ENCODE results near the gene NDOR1.

The NDOR1 gene

DNA sequence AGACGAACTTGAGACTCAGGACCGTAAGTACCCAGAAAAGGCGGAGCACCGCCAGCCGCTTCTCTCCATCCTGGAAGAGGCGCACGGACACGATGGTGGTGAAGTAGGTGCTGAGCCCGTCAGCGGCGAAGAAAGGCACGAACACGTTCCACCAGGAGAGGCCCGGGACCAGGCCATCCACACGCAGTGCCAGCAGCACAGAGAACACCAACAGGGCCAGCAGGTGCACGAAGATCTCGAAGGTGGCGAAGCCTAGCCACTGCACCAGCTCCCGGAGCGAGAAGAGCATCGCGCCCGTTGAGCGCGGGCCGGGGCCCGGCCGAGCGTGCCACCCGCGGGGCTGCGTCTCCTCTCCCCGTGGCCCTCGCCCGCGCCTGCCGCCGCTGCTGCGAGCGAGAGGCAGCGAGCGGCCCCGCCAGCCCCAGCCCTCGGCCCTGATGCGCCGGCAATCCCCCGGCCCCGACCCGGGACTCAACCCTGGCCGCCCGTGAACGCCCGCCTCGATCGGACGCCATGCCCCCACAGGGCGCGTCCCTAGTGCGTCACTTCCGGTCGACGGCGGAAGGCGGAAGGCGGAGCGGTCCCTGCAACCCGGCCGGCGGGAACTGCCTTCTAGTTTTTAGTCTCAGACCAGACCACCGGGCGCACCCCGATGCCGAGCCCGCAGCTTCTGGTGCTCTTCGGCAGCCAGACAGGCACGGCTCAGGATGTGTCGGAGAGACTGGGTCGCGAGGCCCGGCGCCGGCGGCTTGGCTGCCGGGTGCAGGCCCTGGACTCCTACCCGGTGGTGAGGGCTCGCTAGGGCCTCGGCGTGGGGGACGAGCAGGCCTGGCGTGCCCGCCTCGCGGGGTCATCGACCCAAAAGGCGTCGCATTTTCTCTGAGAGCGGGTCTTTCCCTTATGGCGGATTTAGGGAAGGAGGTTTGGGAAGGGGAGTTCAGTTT is at the start of gene NDOR1, which contains the start of gene TMEM203:
Gene NDOR1 (plus strand): TSS at position 575 of the 944 bp plus-strand sequence. CDS start 78 bp downstream, at position 653.
Gene TMEM203 (minus strand): TSS at position 523 of the 944 bp plus-strand sequence. CDS start 234 bp downstream, at position 289.
- in situ Hi-C loops (cut with MboI; ENCODE audit: low sequenced_read_pairs) = no loop called here

DNA sequence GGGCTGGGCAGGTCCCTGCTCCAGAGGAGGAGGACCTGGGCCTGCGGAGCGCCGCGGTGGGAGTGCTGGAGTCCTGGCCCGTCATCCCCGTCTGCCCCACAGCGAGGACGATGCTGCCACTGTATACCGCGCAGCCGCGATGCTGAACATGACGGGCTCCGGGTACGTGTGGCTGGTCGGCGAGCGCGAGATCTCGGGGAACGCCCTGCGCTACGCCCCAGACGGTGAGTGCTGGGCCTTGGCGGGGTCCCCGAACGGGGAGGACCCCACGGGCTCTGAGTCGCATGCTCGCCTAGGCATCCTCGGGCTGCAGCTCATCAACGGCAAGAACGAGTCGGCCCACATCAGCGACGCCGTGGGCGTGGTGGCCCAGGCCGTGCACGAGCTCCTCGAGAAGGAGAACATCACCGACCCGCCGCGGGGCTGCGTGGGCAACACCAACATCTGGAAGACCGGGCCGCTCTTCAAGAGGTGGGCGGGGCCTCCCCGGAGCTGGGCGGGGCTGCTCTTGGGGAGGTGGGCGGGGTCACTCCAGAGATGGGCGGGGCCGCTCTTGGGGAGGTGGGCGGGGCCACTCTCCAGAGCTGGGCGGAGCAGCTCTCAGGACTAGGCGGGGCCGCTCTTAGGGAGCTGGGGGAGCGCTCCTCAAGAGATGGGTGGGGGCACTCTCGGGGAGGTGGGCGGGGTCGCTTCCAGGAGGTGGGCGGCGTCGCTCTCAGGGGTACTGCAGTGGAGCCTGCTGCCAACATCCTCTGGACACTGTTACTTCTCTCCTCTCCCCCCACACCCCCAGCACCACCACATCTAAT is 48.7 kb upstream of the NDOR1 start:
- in situ Hi-C loops (cut with MboI; ENCODE audit: low sequenced_read_pairs) = no loop called here

DNA sequence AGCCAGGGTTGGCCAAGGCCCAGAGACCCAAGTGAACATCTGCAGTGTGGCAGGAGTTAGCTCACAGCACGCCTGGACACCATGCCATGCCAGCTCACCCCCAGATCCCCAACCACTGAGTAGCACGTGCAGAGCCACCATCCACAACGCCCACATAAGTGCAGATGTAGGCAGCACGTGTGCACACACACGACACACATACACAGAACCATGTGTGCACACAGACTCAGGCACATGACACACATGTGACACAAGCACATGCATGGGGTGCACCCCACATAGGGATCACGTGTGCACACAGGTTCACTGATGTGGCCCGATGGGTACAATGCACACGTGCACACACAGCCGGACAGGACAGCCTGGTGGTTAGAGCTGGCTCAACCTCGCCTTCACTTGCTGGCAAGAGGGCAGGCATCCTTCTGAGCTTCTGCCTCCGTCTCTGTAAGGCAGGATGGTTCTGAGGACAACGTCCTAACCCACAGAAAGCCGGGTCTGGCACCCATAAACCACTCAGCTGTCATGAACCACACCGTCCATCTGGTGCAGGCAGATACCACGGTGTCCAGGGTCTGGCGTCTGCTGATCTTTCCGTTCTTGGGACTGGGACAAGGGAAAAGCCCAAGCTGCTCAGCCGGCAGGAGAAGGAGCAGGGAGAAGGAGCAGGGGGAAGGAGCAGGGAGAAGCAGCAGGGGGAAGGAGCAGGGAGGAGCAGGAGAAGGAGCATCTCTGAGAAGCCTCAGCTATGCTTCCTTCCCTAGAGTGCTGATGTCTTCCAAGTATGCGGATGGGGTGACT is 47.7 kb upstream of the NDOR1 start:
- in situ Hi-C loops (cut with MboI; ENCODE audit: low sequenced_read_pairs) = no loop called here

DNA sequence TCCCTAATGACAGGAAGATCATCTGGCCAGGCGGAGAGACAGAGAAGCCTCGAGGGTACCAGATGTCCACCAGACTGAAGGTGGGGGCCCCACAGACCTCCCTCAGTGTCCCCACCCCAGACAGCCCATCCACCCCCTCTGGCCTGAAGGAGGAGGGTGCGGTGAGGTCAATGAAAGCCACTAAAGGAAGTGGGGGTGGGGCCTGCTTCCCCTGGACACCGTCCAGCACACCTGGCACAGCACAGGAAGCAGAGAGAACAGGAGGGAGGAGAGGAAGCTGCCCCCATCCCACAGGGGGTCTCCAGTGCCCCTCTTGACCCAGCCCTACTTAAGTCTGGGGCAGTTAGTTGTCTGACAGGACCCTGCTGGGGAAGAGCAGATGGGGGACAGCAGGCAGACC is 46.9 kb upstream of the NDOR1 start:
- in situ Hi-C loops (cut with MboI; ENCODE audit: low sequenced_read_pairs) = no loop called here

DNA sequence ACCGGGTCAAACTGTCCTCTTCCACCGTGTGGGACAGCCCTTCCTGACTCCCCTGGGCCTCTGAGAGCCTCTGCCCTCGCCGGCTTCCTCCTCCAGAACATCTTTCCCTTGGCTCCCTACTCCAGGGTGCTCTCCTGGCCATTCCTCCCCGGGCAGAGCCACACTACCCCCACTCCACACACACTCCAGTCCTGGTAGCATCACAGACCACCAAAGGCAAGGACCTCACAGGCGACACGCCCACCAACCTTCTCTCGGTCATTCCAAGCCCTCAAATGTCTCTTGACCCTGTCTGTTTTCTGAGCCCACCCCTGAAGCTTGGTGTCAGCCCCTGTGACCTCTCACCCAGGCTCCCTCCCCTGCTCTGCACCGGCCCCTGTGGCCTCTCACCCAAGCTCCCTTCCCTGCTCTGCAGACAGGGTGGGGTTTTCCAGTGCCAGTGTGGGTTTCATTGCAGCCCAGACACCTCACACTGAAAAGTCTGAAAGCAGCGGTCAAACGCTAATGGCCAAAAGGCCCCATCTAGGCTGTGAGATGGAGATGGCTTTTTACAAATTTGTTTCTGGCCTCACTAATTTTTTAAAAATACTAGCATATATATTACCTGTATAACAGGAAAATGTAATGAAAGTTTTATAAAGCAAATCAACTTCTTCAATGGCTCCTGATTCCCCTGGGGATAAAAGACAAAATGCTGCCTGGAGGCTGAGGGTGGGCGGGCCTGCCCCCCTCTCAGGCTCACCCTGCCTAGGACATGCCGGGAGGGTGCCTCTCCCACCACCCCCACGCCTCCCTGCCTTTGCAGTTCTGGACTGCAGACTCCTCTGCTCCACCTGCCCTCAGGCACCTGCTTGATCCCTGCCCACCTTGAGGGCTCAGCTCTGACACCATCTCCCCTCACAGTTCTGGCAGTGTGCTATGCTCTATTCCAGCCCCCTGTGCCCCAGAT is 46.1 kb upstream of the NDOR1 start:
- in situ Hi-C loops (cut with MboI; ENCODE audit: low sequenced_read_pairs) = no loop called here

DNA sequence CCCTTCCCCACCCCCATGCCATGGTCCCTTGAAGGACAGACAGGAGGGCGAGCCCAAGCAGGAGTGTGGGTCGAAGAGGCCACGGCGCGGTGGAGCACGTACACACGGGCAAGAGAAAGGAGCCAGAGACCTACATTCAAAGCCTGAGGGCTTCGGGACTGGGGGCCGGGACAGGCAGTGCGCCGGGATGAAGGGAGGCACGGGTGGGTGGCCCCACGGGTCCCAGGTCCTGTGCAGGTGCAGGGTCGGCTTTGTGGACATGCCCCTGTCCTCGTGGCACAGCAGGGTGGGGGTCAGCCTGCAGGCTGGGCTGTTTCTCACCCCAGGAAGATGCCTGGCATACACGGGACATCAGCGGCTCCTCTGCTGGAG is 45.5 kb upstream of the NDOR1 start:
- in situ Hi-C loops (cut with MboI; ENCODE audit: low sequenced_read_pairs) = no loop called here

DNA sequence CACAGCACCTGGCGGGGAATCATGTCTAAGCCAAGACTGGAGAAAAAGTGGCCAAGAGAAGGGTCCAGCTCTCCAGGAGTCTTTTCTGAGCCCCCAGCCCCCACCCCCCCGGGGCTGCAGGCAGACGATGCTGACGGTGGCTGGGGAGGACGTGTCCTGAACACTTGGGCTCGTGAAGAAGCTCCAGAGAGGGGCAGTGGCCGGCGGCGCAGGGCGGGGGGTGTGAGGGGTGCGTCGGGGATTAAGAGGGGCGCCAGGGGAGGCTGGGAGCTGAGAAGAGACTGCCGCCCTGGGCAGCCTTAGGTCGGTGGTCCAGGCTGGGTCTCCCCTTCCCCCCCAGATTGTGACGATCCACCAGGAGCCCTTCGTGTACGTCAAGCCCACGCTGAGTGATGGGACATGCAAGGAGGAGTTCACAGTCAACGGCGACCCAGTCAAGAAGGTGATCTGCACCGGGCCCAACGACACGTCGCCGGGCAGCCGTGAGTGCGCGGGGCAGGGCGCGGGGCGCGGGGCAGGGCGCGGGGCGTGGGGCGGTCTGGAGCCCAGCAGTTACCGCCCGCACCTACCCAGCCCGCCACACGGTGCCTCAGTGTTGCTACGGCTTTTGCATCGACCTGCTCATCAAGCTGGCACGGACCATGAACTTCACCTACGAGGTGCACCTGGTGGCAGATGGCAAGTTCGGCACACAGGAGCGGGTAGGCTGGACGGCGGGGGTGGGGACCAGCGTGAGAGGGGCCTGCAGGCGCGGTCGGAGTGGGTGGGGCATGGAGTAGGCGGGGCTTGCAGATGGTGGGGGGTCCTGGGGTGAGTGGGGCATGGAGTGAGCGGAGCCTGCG is 44.6 kb upstream of the NDOR1 start:
- in situ Hi-C loops (cut with MboI; ENCODE audit: low sequenced_read_pairs) = no loop called here

DNA sequence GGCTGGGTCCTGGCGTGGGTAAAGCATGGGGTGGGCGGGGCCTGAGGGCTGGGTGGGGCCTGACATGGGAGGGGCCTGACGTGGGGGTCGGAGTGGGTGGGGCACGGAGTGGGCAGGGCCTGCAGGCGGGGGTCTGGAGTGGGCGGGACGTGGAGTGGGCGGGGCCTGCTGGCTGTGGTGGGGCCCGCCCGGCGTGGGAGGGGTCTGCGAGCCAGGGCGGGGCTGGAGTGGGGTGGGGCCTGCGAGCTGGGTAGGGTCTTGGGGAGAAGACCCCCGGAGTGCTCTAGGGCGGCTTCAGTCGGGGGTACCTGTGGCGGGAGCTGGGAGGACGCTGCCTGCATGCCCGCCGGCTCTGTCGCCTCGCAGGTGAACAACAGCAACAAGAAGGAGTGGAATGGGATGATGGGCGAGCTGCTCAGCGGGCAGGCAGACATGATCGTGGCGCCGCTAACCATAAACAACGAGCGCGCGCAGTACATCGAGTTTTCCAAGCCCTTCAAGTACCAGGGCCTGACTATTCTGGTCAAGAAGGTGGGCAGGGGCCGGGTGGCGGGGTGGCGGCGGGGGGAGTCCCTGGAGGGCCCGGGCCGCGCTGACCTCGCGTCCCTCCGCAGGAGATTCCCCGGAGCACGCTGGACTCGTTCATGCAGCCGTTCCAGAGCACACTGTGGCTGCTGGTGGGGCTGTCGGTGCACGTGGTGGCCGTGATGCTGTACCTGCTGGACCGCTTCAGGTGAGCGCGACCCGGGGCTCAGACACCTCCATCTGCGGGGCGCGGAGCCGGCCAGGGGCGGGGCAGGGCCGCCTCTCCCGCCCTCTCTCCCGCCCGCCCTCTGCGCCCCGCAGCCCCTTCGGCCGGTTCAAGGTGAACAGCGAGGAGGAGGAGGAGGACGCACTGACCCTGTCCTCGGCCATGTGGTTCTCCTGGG is 43.7 kb upstream of the NDOR1 start:
- in situ Hi-C loops (cut with MboI; ENCODE audit: low sequenced_read_pairs) = no loop called here

DNA sequence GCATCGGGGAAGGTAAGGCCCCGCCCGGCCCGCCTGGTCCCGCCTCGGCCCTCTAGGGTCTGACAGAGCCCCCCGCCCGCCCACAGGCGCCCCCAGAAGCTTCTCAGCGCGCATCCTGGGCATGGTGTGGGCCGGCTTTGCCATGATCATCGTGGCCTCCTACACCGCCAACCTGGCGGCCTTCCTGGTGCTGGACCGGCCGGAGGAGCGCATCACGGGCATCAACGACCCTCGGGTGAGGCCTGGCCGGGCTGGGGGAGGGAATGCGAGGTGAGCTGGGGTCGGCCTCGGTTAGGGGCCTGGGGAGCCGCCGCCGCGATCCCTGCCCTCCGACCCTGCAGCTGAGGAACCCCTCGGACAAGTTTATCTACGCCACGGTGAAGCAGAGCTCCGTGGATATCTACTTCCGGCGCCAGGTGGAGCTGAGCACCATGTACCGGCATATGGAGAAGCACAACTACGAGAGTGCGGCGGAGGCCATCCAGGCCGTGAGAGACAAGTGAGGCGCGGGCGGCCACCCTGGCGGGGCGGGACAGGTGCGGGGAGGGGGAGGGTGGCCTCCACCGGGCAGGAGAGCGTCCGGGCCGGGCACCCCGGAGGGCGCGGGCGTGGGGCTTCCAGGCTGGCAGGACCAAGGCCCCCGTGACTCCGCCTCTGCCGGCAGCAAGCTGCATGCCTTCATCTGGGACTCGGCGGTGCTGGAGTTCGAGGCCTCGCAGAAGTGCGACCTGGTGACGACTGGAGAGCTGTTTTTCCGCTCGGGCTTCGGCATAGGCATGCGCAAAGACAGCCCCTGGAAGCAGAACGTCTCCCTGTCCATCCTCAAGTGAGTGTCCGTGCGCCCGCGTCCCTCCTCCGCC is 42.8 kb upstream of the NDOR1 start:
- in situ Hi-C loops (cut with MboI; ENCODE audit: low sequenced_read_pairs) = no loop called here

DNA sequence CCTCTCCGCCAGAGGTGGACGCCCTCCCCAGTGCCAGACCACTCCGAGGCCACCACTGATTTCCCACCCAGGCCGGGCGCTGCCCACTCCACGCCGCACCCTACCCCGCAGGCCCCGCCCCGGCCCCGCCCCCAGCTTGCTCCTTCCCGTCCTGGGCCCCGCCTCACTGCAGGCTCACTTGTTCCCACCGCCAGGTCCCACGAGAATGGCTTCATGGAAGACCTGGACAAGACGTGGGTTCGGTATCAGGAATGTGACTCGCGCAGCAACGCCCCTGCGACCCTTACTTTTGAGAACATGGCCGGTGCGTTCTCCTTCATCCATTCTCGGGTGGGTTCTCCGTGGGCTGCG is 42.2 kb upstream of the NDOR1 start:
- in situ Hi-C loops (cut with MboI; ENCODE audit: low sequenced_read_pairs) = no loop called here

DNA sequence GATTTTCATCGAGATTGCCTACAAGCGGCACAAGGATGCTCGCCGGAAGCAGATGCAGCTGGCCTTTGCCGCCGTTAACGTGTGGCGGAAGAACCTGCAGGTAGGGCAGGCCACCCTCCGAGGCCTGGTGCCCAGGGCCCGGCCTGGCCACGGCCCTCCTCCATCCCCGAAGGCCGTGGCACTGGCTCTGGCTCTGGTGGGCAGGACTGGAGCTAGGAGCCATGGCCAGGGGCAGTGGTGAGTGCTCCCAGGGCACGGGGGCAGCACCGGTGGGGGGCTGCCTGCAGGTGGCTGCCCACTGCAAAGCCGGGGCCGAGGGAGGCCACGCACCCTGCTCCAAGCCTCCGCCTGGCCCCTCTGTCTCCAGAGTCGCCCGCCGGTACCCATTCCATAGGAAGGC is 41.7 kb upstream of the NDOR1 start:
- in situ Hi-C loops (cut with MboI; ENCODE audit: low sequenced_read_pairs) = no loop called here

DNA sequence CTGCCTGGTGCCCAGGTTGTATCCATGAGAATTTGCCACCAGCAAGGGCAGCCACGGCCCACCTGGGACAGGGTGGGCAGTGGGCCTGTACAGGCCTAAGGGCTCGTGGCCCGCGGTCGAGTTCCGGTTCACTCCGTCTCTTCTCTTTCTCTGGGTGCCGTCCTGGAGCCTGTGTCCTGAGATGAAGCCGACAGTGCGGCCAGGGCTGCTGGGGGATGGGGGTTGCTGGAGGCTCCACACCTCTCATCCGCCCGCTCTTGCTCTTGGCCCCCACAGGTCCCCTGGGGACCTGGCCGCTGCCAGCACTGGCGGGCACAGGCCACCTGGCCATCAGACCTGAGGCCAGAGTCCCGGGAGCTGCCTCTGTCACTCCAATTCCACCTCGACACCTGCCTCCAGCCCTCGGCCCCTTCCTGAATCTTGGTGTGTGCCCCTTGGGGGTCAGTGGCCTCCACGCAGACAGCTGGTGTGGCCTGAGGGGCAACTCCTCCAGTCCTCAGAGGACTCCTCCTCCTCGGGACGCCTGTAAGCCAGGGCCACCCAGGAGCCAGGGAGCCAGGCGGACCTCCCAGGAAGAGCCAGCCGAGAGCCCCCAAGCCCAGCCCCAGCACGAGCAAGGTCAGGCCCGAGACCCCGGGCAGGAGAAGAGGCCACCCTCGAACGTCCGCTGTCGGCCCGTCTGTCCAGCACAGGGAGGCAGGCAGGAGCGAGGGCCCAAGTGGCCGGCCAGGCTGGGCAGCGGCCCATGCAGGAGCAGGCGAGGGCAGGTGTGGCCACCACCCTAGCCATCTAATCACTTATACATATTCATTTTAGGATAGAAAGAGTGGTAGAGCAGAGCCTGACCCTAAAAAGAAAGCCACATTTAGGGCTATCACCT is 40.9 kb upstream of the NDOR1 start:
- in situ Hi-C loops (cut with MboI; ENCODE audit: low sequenced_read_pairs) = no loop called here

DNA sequence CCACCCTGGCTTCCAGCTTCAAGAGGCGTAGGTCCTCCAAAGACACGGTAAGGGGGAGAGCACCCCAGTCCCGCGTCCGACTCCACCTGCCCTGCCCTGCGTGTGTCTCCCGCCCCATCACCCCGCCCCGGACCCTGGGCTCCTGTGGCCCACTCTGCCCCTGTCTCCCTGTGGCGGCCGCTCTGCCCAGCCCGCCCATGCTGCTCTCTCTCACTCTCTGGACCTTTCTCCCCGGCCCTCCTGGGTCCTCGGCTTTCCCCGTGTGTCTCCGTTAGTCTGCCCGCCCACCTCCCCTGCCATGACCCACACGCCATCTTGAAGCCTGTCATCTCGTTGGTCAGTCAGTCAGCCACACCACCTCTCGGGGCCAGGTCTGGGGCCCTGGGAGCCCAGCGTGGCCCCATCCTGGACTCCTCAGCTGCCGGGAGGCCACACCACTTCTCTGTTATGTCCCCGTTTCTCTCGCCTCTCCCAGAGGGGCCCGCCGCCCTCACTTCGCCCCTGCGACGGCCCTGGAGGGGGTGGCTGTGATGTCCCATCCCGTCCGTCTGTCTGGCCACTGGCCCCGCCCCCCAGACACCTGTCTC is 40.2 kb upstream of the NDOR1 start:
- in situ Hi-C loops (cut with MboI; ENCODE audit: low sequenced_read_pairs) = no loop called here

DNA sequence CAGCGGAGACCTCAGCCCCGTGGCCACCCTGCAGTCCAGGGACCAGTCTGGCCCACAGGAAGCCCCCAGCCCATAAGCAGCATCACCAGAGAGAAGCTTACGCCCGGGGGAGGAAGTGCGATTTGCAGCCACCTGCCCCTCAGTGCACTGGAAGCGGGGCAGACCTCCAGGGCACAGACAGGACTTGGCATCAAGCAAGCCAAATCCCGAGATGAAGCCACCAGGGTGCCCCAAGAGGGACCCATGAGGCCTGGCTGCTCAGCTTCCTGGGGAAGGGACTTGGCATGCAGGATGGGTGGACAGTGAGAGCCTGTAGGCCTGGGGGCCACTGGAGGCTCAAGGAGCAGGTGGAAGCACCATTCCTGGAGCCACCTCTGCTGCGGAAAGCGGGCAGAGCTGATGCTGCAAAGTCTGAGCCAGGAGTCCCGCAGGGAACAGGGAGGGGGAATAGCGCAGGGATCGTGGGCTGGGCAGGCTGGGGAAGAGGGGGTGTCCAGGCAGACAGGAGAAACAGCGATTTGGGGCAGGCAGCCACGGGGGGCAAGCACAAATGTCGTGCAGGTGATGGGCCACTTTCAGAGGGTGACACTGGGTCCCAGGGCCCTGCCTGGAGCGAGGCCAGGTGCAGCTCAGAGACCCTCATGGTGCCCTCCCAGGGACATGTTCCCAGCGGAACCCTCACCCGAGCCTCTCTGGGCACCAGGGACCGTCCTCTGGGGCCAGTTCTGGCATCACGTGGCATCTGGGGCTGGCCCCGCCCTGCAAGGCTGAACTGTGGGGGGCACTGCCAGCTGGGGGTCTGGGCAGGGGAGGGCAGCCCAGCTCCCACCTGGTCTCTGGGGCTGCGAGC is 38.9 kb upstream of the NDOR1 start:
- in situ Hi-C loops (cut with MboI; ENCODE audit: low sequenced_read_pairs) = no loop called here

DNA sequence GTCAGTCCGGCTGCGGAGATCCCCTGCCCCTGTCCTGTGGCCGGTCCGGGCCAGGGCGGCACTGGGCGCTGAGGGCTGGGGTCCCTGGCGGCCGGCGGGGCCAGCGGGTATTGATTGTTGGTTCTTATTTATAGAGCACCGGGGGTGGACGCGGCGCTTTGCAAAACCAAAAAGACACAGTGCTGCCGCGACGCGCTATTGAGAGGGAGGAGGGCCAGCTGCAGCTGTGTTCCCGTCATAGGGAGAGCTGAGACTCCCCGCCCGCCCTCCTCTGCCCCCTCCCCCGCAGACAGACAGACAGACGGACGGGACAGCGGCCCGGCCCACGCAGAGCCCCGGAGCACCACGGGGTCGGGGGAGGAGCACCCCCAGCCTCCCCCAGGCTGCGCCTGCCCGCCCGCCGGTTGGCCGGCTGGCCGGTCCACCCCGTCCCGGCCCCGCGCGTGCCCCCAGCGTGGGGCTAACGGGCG is 38.2 kb upstream of the NDOR1 start:
- in situ Hi-C loops (cut with MboI; ENCODE audit: low sequenced_read_pairs) = no loop called here
